ENCODE measurements around the gene MYBL2.

DNA sequence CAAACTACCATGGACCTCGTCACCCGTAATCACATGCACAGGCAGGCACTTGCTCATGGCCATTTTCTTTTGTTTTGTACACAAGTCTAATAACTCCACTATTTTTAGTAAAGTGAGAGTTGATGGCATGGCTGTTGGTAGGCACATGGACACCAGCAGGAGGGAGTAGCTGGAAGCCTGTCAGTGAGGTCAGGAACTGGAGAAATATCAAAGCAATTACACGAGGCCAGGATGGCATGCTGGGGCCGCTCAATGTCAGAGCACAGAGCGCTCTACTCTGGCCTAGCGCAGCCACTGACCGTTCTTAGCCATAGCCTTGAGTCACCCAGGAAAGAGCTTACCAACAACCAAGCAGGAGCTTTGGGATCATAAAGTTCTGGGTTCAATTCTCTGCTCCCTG lies 96.0 kb downstream of the MYBL2 start:
- TF ChIP-seq, protein P1, sequence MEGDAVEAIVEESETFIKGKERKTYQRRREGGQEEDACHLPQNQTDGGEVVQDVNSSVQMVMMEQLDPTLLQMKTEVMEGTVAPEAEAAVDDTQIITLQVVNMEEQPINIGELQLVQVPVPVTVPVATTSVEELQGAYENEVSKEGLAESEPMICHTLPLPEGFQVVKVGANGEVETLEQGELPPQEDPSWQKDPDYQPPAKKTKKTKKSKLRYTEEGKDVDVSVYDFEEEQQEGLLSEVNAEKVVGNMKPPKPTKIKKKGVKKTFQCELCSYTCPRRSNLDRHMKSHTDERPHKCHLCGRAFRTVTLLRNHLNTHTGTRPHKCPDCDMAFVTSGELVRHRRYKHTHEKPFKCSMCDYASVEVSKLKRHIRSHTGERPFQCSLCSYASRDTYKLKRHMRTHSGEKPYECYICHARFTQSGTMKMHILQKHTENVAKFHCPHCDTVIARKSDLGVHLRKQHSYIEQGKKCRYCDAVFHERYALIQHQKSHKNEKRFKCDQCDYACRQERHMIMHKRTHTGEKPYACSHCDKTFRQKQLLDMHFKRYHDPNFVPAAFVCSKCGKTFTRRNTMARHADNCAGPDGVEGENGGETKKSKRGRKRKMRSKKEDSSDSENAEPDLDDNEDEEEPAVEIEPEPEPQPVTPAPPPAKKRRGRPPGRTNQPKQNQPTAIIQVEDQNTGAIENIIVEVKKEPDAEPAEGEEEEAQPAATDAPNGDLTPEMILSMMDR (IDR thresholded peaks at IDR 0.05): no peak
- TF ChIP-seq POLR2A (IDR thresholded peaks at IDR 0.05): no peak

Measured in Peyer's patch (tissue), 4 donors.